ENCODE measurements around the gene PRSS2.

Gene PRSS2

DNA sequence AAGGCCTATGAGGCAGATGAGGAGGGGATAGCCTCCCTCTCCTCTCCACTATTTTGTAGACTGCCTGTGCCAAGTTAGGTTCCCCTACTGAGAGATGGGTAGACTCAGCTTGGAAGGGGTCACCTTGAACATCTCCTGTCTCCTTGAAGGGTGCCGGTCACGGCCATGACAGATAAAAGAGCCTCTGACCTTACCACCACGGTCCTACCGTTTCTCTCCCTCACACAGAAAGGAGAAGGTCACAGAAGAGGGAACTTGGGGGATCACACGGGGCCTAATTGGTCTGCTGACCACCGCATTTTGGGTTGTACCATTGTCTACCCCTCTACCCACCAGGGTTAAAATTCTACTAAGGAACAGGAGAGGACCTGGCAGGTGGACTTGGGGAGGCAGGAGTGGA is 17.0 kb downstream of the PRSS2 start:
- DNase-seq: no peak

GRCh38 chr7:142788303-142789289 is 17.8 kb downstream of the PRSS2 start:
- no peak for DNase-seq

DNA sequence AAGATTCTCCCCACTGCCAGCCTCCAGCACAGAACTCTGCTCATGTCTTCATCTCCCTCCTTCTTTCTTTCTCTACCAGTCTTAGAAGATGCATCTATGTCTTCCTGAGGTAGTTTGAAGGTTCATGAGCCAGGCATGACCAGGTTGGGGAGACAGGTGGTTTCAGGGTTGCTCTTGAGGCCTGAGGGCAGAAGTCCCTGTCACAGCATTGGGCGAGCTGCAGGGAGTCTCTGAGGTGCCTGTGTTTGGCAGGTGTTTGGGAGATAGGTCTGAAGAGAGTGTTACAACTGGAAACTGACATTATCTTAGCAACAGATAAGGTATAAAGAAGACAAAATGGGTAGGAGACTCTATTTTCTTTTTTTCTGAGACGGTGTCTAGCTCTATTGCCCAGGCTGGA is 18.7 kb downstream of the PRSS2 start:
- no peak for DNase-seq

- DNase-seq: no peak
These were observed 19.3 kb downstream of the PRSS2 start for GRCh38 chr7:142790056-142790455.

- DNase-seq: no peak
These were observed 19.8 kb downstream of the PRSS2 start for GRCh38 chr7:142790555-142790954.

GRCh38 chr7:142791502-142791901 is 20.7 kb downstream of the PRSS2 start:
- no peak for DNase-seq

DNA sequence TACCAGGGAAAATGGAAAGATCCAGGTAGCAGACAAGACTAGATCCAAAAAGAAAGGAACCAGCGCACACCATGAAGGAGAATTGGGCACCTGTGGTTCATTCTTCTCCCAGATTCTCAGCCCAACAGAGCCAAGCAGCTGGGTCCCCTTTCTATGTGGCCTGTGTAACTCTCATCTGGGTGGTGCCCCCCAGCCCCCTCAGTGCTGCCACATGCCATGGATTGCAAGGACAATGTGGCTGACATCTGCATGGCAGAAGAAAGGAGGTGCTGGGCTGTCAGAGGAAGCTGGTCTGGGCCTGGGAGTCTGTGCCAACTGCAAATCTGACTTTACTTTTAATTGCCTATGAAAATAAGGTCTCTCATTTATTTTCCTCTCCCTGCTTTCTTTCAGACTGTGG is 21.4 kb downstream of the PRSS2 start:
- no peak for DNase-seq

GRCh38 chr7:142792593-142792992 is 21.8 kb downstream of the PRSS2 start:
- DNase-seq: no peak

- DNase-seq: no peak
These were observed 22.4 kb downstream of the PRSS2 start for GRCh38 chr7:142793156-142793555.

DNA sequence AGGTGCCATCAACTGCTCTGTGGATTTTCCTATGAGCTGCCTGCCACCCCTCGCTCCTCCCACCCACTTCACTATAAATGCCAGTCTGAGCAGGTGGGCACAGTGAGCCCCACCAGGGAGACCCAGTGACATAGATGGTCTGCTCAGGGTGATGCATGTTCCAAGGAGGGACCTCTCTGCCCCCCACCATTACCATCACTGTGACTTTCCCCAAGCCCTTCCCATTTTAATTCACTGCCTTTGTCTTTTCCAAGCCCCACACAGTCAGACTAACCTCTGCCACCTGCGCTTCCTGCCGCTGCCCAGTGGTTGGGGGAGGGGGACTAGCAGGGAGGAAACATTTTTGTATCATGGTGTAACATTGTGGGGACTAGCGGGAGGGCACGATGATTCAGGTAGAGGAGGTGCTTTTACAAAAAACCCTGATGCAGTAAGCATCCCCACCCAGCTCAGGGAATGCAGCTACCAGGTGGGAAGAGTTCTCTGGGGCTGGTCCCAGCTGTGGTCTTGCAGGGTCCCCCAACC is 24.6 kb downstream of the PRSS2 start:
- DNase-seq: no peak

DNA sequence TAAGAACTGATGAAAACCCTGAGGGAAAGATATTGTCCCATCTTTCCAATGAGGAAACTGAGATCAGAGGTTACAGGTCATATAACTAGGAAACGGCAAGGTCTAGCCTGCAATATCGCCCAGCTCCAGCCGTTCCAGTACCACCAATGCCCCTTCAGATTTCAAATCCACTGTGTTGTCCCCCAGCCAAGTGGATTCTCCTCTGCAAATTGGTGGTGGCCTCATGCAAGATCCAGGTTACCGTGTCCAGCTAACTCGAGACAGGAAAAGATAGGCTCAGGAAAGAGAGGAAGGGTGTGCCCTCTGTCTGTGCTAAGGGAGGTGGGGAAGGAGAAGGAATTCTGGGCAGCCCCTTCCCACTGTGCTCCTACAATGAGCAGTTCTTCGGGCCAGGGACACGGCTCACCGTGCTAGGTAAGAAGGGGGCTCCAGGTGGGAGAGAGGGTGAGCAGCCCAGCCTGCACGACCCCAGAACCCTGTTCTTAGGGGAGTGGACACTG is 25.3 kb downstream of the PRSS2 start:
- DNase-seq: no peak

GRCh38 chr7:142796501-142797390 is 26.0 kb downstream of the PRSS2 start:
- DNase-seq: no peak

GRCh38 chr7:142797391-142798377 is 26.9 kb downstream of the PRSS2 start:
- DNase-seq: no peak

GRCh38 chr7:142798451-142799436 is 28.0 kb downstream of the PRSS2 start:
- DNase-seq: no peak

GRCh38 chr7:142799437-142799835 is 28.7 kb downstream of the PRSS2 start:
- no peak for DNase-seq

- no peak for DNase-seq
These were observed 29.3 kb downstream of the PRSS2 start for GRCh38 chr7:142800088-142800487.

DNA sequence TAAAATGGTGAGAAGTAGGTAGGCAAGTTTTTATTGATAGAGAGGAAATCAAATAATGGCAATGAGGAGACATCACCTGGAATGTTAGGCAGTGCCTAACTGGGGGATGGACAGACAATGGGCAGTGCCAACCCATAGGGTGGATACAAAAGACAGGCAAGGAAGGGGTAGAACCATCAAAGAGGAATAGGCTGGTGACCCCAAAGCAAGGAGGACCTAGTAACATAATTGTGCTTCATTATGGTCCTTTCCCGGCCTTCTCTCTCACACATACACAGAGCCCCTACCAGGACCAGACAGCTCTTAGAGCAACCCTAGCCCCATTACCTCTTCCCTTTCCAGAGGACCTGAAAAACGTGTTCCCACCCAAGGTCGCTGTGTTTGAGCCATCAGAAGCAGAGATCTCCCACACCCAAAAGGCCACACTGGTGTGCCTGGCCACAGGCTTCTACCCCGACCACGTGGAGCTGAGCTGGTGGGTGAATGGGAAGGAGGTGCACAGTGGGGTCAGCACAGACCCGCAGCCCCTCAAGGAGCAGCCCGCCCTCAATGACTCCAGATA is 30.0 kb downstream of the PRSS2 start:
- DNase-seq: no peak

- no peak for DNase-seq
These were observed 31.0 kb downstream of the PRSS2 start for GRCh38 chr7:142801601-142802295.

DNA sequence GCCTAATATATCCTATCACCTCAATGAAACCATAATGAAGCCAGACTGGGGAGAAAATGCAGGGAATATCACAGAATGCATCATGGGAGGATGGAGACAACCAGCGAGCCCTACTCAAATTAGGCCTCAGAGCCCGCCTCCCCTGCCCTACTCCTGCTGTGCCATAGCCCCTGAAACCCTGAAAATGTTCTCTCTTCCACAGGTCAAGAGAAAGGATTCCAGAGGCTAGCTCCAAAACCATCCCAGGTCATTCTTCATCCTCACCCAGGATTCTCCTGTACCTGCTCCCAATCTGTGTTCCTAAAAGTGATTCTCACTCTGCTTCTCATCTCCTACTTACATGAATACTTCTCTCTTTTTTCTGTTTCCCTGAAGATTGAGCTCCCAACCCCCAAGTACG is 31.5 kb downstream of the PRSS2 start:
- no peak for DNase-seq

- no peak for DNase-seq
These were observed 33.1 kb downstream of the PRSS2 start for GRCh38 chr7:142803901-142804300.

Measured in NCI-H1436 (cell line).